Activated naive CD8-positive, alpha-beta T cell treated with anti-CD3 and anti-CD28 coated beads, Interleukin-2, amount 50 U/mL, for 16 hours (primary cell): ENCODE results near the gene DCPS.

Source experiments
- DNase-seq: peaks from one replicate; pipeline ENCODE4 v3.0.0-alpha.2; 2020; ENCODE audit warnings: low read depth, low spot score

Gene DCPS

DNA sequence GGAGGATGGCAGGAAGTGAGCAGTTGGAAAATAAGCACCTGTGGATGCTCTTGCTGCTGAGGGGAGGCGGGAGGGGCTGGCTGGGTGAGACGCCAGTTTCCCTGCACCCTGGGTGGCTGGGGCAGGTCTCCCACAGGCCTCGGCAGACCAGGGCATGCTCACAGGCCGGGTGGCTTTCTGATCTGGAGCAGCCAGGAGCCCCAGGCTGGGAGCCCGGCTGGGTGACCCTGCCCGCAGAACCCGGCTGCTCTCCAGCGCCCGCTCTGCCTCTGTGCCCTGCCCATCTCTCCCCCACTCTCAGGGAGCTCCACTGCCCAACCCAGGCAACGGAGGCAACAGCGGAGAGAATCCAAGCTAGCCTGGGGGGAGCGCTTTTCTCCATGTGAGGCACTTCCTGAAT is 24.6 kb downstream of the DCPS start:
- DNase-seq: no peak

DNA sequence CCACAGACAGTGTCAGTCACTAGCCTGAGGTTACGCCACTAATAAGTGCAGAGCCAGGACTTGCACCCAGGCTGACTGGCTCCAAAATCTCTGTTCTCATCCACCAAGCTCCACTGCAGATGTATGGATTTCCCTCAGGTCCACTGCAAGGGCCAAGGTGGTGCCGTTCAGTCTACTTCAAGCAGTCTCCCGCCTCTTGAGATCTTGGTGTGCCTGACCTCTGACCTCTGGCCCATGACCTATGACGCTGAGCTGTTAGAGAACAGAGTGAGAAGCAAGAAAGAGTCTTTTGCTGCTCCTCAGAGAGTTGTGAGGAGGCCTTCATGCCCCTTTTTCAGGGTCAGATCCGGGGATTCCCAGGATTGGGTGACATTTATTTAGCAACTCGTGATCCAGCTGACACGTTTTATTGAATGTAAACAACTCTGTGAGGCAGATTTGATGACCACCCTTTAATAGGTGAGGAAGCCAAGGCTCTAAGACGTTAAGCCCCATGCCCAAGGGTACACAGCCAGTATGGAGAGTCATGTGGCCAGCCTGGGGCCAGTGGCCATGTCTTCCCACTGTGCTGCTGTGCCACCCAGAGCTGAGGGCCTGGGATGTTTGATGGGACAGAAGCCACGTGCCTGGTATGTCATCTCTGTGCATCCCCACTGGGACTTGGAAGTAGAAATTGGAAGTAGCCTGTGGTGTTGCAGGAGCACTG is 25.2 kb downstream of the DCPS start:
- DNase-seq: no peak

DNA sequence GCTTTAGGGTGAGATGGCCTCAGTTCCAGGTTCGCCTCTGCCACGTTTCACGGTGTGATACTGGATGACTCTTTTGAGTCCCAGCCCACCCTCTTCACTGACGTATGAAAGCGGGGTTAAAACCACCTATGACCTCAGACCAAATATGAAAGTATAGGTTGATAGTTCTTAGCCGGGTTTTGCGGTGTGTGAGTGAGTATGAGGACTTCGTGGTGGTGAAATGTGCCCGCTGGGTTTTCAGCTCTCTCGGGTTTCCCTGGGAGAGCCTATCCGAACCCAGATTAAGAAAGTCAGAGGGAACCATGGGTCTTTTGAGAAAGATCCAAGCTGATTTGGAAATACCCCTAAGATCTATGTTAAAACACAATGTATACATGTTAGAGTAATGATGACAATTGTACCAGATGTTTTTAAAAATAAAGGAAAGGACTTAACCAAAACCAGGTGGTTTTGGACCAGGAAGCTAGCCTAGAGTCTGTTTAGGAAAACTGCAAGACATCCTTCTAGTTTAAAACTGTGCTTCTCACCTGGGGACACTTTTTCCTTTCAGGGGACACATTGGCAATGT is 25.9 kb downstream of the DCPS start:
- DNase-seq: no peak

DNA sequence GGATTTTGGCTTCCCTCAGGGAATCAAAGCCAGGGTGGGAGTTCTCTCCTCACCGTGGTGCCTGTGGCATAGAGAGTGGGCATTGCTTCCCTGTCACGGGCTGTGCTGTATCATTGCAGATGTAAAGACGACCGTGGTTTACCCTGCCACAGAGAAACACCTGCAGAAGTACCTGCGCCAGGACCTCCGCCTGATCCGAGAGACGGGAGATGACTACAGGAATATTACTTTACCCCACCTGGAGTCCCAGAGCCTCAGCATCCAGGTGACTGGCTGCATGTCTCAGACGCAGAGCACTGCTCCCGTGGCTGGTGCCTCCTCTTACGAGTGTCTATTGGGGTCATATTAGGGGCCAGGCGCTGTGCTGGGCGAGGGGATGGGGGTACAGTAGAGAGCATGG is 27.4 kb downstream of the DCPS start:
- DNase-seq: no peak

DNA sequence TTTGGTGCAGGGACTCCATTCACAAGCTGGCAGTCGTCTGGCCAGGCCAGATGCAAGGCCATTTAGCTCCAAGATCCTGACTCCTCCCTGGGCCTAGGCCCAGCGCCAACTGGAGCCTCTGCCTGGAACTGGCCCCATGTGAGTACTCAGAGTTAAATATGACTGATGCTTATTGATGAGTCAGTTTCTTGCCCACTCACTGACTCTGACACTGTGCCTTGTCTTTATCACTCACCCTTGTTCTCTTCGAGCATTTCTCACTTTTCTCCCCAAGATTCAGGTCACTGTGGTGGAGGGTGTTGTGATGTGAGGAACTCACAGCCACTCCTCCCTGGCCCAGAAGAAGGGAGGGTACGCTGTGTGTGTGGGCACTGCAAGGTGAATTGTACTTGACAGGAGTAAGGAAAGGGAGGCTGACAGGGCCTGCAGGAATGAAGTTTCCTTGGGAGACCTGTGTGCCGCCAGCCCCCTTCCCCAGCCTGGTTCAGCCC is 28.4 kb downstream of the DCPS start:
- no peak for DNase-seq

DNA sequence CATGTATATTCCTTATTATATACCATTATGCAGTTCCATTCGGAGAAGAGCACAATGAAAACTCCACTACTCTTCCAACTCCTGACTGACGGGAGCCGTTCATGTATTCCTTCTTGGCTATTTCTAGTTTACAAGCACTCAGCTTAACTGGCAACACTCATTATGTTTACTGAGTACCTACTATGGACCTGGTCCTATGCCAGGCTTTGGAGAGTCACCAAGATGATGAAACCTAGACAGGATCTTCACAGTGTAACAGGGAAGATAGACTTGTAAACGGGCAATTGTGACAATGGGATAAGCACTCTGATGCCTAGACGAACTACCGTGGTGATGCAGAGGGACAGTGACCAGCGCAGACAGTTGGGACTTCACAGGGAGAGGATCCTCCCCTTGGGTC is 29.3 kb downstream of the DCPS start:
- DNase-seq: no peak

DNA sequence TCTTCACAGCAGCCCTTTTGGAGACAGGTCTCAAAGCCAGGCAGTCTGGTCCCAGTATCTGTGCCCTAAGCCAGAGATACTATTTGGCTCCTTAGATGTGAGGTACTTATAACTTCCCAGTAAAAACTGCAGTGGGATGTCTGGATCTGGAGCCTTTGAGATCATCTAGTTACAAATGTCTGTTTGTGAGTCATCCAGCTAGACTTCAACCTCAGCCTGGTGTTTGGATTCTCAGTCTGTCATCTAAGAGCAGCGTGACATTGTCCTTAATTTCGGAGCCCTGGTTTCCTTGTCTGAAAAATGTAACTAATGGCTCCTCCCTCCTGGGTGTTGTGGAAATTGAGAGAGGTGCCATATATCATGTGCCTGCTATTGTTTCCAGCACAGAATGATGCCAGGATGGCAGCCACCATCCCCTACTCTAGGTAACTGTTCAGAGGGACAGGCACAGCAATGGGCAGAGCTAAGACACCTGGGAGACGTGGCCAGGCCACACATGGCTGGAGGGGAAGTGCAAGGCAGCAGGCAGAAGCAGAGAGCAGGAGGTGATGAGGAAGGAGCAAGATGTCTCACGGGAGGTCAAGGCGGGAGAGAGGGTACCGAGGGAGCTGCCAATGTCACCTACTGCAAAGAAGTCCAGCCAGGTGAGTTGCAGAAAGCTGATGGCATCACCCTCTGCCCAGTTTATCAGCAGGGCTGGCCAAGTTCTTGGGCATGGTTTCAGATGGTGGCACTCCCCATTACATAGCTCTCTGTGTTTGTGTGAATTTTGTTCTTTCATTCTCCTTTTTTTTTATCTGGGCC is 31.0 kb downstream of the DCPS start:
- DNase-seq: no peak

DNA sequence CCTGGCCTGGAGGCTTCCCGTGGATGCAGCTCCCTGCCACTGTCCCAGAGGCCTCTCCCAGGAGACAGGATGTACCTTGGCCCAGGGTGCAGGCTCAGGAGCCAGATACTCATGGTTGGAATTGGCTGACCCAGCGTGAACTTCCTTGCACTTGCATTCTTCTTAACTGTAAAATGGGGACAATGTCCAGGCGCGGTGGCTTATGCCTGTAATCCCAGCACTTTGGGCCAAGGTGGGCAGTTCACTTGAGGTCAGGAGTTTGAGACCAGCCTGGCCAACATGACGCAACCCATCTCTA is 31.6 kb downstream of the DCPS start:
- no peak for DNase-seq

DNA sequence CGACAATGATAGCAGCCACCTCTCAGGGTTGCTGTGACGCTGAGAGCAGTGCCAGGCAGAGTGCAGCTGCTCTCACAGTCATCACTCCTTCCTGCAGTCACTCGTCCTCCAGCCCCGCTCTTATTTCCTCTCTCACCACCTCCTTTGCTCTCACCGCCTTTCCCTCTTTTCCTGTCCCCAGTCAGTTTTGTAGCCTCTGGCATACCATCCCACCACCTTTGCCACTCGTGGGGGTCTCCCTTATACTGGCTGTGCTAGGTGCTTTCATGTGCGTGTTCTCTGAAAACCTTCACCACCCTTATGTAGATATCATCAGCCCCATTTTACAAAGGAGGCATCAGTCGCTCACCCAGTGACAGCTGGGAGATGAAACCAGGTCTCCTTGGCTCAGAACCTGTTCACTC is 32.3 kb downstream of the DCPS start:
- DNase-seq: no peak

DNA sequence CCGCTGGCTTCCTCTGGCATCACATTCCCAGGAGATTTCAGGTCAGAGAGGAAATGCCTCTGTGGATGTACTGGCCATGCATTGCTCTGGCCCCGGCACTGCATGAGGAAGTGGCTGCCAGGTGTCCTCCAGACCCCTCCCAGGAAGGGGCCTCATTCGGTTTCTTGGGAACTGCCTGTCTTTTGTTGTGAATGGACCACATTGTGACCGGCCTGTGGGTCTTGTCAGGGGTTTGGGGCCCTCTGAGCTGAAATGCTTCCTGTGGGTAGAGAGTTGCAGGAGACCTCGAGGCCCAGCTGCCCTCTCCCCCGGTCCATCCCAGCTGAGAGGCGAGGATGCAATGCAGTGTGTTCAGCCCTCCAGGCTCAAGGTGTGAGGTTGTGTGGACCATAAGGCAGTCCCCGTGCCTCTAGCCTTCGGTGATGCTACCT is 32.8 kb downstream of the DCPS start:
- DNase-seq: no peak

DNA sequence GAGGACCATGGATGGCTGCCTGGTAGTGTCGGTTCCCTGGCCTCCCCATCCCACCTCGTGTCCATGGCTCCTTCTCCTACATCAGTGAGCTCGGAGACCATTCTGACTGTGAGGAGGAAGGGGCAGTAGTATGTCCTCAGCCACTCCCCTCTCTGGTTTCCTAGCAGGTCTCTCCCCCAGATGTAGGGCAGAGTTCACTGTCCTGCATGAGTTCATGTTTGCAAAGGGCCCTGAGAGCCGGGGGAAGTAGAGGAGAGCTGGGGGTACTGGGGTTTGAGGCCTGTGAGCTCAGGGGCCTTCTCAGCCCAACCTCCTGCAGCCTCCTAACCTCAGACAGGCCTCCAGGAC is 33.2 kb downstream of the DCPS start:
- no peak for DNase-seq

DNA sequence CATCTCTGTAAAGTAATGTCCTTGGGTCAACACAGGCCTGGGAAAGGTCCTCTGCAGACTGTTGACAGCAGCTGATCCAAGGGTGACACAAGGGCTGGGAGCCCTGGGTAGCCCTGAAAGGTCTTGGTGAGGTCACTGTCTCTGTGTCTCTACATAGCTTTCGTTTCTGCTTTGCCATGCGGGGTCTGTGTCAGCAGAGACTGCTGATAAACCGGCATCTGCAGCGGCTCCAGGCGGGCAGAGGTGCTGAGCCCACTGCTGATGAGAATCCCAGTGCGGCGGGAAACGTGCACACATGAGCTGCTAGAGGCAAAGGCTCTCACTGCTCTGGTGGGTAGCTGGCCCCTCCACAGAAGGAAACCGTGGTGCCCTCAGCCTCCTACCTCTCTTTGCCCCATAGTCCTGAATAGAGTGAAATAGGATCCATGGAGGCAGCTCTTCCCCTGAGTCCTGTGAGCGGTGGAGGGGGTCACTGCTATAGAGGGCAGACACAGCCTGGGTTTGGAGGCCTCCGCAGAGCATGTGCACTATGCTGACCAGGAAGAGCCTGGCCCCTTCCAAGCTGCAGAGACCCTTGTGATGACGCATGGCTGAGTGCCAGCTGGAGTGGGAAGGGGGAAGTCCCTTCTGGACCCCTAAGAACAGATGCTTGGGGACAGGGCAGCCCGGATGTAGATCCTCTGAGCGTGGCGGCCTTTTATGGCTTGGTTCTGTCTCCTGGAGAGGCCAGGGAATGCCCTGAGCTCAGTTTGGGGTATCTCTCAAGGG is 33.8 kb downstream of the DCPS start:
- DNase-seq: no peak

DNA sequence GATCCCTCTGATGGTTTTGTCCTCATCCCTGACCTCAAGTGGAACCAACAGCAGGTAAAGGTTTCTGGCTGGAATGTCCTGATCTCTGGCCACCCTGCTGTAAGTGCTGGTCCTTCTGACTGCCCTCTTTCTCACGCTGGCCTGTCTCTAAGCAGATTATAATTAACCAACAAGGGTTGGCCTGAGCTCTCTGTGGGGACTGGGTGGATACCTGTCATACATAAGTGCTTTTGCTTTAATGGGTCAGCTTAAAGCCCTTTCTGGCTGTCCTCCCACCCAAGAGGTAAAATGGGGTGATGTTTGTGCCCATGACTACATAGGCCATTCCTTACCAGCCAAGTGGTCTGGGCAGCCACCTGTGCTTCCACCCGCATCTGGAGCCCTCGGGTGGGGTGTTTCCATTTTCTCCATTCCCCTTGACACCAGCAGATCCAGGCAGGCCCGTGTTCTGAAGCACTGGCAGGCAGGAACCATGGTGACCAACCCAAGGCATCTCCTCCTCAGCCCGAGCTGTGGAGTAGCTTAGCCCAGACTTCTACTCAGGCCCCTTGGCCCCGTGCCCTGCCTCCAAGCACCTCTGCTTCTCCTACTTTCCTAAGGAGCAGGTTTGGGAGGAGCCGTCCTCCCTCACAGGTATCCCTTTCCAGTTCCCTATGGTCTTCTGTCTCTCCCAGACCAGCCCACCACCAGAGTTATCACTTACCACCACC is 34.6 kb downstream of the DCPS start:
- no peak for DNase-seq

DNA sequence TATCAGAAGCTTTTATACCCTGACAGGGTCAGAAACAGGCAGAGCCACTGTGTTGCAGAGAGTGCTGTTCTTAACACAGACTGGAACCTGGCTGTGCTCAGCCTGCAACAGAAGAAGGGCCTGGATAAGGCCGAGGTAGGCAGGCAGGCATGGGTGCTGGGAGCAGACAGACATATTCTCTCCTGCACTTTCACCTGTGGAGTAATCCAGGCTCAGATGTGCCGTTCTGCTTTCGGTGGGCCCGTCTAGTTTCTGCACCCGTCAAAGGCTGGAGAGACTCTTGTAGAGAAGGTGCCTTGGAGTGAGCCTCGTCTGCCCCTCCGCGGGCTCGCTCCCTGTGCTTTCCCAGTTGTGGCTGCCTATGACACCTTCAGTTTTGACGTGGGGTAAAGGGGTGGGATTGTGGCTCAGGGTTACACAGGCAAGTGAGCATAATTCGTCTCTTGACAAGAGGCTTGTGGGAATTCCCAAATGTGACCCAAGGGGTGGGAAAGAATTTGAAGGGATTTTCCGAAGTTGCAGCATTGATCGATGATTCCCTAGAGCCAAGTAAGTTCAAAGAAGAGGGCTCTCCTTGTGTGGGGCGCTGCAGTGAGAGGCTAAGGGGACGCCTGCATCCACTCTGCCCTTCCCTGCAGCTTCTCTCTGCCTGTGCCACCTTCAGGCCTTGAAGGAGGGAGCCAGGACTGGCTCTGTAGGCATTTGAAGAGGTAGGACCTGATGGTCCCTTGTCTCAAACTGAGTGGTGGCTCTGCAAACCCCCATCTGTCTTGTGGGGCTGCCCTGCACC is 35.4 kb downstream of the DCPS start:
- DNase-seq: no peak

DNA sequence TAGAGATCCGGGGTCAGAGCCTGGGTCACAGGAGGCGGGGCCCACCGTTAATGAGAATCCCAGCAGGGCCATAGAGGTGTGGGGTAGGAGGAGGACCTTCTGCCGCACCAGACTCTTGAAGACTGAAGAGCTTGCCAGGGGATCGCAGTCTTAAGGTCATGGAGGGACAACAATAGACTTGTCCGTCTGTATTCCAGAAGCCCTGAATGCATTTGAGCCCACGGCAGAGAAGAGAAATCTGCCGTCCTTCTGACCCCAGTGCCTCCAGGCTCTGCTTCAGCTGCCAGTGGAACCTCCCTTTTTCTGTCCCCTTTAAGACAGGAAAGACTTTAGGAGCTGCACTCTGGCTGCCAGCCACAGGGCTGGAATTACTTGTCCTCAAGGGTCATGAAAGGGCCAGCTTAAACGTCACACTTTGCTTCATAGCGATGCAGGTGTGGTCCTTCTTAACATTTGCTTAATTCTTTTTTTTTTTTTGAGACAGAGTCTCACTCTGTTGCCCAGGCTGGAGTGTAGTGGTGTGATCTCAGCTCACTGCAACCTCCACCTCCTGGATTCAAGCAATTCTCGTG is 36.1 kb downstream of the DCPS start:
- DNase-seq: no peak

DNA sequence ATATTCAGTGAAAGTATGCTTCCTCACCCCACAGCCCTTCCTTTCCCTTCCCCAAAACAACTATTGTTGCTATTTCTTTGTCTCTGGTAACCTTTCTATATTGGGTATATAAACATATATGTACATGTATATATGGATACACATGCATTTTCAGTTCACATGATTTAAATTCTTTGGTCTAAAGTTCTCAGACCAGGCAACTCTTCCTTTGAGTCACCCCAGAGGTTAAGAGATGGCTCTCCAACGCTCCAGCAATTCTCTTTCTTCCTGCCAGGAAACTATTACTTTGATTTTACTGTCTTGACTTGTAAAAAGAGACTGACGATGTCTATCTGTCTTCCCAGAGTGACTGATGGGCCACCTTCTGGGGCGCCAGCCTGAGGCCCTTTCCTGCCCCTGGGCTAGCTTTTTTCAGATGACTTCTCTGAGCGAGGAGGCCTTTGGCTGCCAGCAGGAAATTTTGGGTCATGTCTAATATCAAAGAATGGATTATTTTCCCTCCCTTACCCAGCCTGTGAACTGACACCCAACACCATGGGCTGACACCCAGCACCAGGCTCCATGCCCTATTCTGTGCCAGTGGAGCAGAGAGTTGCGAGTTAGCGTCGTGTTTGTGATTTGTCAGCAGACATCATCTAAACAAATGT is 37.2 kb downstream of the DCPS start:
- DNase-seq: no peak

DNA sequence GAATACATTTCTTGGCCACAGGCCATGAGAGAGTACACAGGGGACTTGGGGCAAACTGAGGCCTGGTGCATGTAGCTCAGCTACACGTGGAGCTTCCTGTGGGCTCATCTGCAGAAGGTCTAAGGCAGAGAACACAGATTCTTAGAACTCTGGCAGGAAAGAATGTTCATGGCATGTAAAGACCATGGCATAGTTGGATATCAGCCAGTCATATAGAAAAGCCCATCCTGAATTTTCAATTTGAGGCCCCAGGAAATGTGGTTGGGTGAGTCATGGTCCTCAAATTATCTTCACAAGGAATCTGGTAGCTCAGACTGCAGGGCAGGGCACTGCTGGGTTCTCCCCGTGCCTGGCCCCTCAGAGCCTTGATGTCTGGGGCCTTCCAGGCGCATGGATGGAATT is 37.9 kb downstream of the DCPS start:
- DNase-seq: no peak

DNA sequence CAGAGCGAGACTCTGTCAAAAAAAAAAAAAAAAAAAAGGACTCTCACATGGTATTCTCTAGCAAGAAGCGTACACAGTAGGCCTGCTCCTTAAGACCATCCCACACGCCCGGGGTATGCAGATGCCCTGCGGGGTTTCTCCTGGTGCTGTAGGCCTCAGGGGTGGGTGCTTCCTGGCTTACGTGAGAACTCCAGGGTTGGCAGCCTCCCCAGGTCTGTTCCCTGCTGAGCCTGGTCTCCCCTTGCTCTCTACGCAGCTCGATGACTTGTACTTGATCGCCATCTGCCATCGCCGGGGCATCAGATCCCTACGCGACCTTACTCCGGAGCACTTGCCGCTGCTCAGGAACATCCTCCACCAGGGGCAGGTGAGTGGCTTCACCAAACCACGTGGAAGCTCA is 39.2 kb downstream of the DCPS start:
- no peak for DNase-seq

DNA sequence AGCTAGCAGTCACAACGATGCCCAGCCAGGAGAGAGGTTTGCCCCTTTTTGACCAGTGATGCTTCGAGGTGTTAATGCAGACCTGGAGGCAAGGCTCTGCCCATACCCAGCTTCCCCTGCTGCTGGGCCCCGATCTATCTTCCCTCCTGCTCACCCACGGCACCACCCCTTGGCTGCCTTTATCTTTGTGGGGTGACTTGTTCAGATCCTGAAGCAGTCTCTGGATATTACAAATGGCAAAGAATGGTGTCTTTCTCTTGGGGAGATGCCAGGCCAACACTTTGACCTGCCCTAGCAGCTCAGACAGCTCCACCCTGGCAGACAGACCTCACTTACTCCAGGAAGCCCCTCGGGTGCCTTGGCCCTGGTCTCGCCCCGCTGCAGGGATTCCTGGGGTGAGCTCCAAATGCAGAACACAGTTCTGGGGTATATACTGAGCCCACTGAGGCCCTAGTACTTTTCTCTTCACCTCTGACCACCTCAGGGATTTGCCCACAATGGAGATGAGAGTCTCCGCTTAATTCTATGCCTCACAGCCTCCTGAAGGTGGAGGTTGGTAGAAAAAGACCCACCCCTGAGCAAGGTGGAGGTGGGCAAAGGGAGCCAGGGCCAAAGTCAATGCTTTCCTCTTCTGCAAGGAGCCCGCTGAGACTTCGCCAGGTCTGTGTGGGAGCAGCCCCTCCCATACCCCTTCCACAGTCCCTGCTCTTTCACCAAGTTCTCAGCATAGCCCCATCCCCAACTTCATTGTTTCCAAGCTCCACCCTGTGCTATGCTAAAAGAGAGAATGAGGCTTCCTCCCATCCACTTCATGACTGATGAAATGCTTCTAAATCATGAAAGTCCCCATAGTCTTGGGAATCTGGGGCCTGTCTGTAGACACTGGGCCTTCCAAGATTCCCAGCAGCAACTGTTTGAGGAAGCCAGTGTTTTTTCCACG is 40.6 kb downstream of the DCPS start:
- DNase-seq: no peak
